Uterus (tissue), 2 donors: ENCODE results near the gene ZP4.

ENCODE experiments used
- POLR2A ChIP-seq, 2 donors: fragments of 450-650 bp; IDR thresholded peaks; one replicate each; pipeline ENCODE4 v1.6.1; 2016; ENCODE audit warnings: antibody characterized with exemption in 2 of 2, mild to moderate bottlenecking in 1 of 2, moderate library complexity in 1 of 2
- TF ChIP-seq, protein P1 (sequence below), 4 experiments: fragments of 200-600 bp in 2 of 4; fragments of 450-650 bp in 2 of 4; sonication (generic) in 2 of 4; IDR thresholded peaks; one replicate each; pipeline ENCODE4 v1.5.1; 2016 to 2019; ENCODE audit warnings: antibody characterized with exemption in 4 of 4, mild to moderate bottlenecking in 2 of 4, moderate library complexity in 1 of 4

DNA sequence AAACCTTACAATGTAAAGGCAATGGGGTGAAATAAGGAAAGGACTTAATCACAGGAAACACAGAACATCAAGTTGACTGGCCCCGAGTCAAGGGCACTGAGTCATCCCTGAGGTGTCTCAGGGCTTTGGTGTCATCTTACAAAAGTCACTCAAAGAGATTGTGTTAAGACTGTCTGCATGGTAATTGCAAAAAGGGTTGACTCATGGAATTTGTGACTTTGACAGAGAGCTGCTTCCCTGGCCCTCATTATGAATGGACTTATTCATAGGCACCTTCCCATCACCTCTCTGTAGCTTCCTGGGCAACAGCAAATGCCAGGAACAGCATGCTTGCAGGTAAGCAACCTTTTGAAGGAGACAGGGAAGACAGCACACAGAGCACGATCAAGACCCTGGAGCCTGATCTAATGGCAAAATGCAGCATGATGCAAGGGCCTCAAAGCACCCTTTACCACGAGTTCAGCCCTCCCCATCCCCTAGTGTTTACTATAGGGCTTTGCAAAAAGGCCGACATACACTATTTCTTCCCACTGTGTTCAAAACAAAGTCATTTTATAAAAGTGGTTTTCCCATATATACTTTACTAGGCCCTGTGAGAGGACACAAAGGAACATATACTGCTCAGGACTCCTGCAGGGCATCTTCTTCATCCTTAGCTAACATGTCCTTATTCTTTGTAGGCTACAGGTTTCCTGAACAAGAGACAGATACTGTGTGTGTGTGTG lies 17.1 kb downstream of the ZP4 start:
- TF ChIP-seq POLR2A (IDR thresholded peaks at IDR 0.05): no peak
- TF ChIP-seq, protein P1, sequence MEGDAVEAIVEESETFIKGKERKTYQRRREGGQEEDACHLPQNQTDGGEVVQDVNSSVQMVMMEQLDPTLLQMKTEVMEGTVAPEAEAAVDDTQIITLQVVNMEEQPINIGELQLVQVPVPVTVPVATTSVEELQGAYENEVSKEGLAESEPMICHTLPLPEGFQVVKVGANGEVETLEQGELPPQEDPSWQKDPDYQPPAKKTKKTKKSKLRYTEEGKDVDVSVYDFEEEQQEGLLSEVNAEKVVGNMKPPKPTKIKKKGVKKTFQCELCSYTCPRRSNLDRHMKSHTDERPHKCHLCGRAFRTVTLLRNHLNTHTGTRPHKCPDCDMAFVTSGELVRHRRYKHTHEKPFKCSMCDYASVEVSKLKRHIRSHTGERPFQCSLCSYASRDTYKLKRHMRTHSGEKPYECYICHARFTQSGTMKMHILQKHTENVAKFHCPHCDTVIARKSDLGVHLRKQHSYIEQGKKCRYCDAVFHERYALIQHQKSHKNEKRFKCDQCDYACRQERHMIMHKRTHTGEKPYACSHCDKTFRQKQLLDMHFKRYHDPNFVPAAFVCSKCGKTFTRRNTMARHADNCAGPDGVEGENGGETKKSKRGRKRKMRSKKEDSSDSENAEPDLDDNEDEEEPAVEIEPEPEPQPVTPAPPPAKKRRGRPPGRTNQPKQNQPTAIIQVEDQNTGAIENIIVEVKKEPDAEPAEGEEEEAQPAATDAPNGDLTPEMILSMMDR (IDR thresholded peaks at IDR 0.05): no peak
